ENCODE data around the gene HBA2. TPM values are rescaled to one million over a fixed set of nuclear protein-coding genes. Genes with fewer than 3 reads are reported as not detected.

Gene HBA2
- total RNA-seq, 1 donor from 2014 or later = not detected

GRCh38 chr16:178668-179015 lies 6.0 kb downstream of the HBA2 start:
- no peaks in the 10 kb centered on the region for H3K36me3 Mint-ChIP-seq
- TF ChIP-seq CTCF (conservative IDR thresholded peaks at IDR 0.05) = no peak
- no peak overlapping the region for H3K27ac Mint-ChIP-seq
- H3K9me3 Mint-ChIP-seq = no peaks in the 10 kb centered on the region
- peaks cover 52% of the 10 kb centered on the region for H3K27me3 Mint-ChIP-seq
- no peak for DNase-seq (ENCODE audit: extremely low spot score, unreplicated experiment)
- H3K4me1 Mint-ChIP-seq (ENCODE audit: unreplicated experiment) = peaks cover 6% of the 10 kb centered on the region
- H3K4me3 Mint-ChIP-seq = no peak overlapping the region

- TF ChIP-seq CTCF (conservative IDR thresholded peaks at IDR 0.05) = no peak
- H3K27ac Mint-ChIP-seq = no peak overlapping the region
- peak overlapping the region; percentile 65 for H3K4me3 Mint-ChIP-seq
- no peak for DNase-seq (ENCODE audit: extremely low spot score, unreplicated experiment)
- H3K36me3 Mint-ChIP-seq = no peaks in the 10 kb centered on the region
- H3K4me1 Mint-ChIP-seq (ENCODE audit: unreplicated experiment) = peaks cover 6% of the 10 kb centered on the region
- H3K27me3 Mint-ChIP-seq = peaks cover 45% of the 10 kb centered on the region
- H3K9me3 Mint-ChIP-seq = no peaks in the 10 kb centered on the region
Measured at GRCh38 chr16:179211-180092, 6.8 kb downstream of the HBA2 start.

- peaks cover 6% of the 10 kb centered on the region for H3K4me1 Mint-ChIP-seq (ENCODE audit: unreplicated experiment)
- TF ChIP-seq CTCF (conservative IDR thresholded peaks at IDR 0.05) = peak; percentile 78
- H3K4me3 Mint-ChIP-seq = peak within 1 kb of the TSS; percentile 65
- no peak within 1 kb of the TSS for H3K27ac Mint-ChIP-seq
- peak; percentile 79 for DNase-seq (ENCODE audit: extremely low spot score, unreplicated experiment)
- no peaks in the 10 kb centered on the region for H3K36me3 Mint-ChIP-seq
- H3K27me3 Mint-ChIP-seq = peaks cover 37% of the 10 kb centered on the region
- no peaks in the 10 kb centered on the region for H3K9me3 Mint-ChIP-seq
Measured at GRCh38 chr16:180101-180675, 7.5 kb downstream of the HBA2 start, which contains the start of gene HBQ1. TSS of gene HBQ1 (plus strand) at chr16:180459. CDS start at chr16:180487, 28 bp downstream.

GRCh38 chr16:180681-181564 lies 8.2 kb downstream of the HBA2 start:
- Mint-ChIP-seq H3K9me3 (no peaks in the 10 kb centered on the region), H3K4me3 (peak overlapping the region; percentile 61), H3K27me3 (peaks cover 30% of the 10 kb centered on the region), H3K36me3 (no peaks in the 10 kb centered on the region), H3K27ac (no peak overlapping the region), H3K4me1 (ENCODE audit: unreplicated experiment) (peaks cover 6% of the 10 kb centered on the region)
- TF ChIP-seq CTCF (conservative IDR thresholded peaks at IDR 0.05) = no peak
- no peak for DNase-seq (ENCODE audit: extremely low spot score, unreplicated experiment)

- DNase-seq (ENCODE audit: extremely low spot score, unreplicated experiment) = peak; percentile 88
- H3K27ac Mint-ChIP-seq = no peak overlapping the region
- peaks cover 28% of the 10 kb centered on the region for H3K27me3 Mint-ChIP-seq
- H3K4me1 Mint-ChIP-seq (ENCODE audit: unreplicated experiment) = peaks cover 6% of the 10 kb centered on the region
- H3K4me3 Mint-ChIP-seq = peak overlapping the region; percentile 44
- H3K9me3 Mint-ChIP-seq = no peaks in the 10 kb centered on the region
- peak; percentile 99 for TF ChIP-seq CTCF (conservative IDR thresholded peaks at IDR 0.05)
- no peaks in the 10 kb centered on the region for H3K36me3 Mint-ChIP-seq
Measured at GRCh38 chr16:181565-182021, 8.9 kb downstream of the HBA2 start.
